GM12875 (cell line): ENCODE results near the gene BHLHE23.

ENCODE experiments used
- H3K4me3 ChIP-seq: one replicate; pipeline ENCODE4 v1.5.1; 2011; ENCODE audit warnings: low read depth, low read length, control low read depth
- TF ChIP-seq, protein P1 (sequence below): IDR thresholded peaks from 2 replicates; pipeline ENCODE4 v1.5.1; 2011; ENCODE audit warnings: low read depth, mild to moderate bottlenecking, control low read depth, inconsistent platforms, low read length, moderate library complexity, borderline replicate concordance; ENCODE audit not compliant: insufficient read depth

BHLHE23 gene

GRCh38 chr20:62976886-62977285 is 29.9 kb downstream of the BHLHE23 start:
- TF ChIP-seq, protein P1, sequence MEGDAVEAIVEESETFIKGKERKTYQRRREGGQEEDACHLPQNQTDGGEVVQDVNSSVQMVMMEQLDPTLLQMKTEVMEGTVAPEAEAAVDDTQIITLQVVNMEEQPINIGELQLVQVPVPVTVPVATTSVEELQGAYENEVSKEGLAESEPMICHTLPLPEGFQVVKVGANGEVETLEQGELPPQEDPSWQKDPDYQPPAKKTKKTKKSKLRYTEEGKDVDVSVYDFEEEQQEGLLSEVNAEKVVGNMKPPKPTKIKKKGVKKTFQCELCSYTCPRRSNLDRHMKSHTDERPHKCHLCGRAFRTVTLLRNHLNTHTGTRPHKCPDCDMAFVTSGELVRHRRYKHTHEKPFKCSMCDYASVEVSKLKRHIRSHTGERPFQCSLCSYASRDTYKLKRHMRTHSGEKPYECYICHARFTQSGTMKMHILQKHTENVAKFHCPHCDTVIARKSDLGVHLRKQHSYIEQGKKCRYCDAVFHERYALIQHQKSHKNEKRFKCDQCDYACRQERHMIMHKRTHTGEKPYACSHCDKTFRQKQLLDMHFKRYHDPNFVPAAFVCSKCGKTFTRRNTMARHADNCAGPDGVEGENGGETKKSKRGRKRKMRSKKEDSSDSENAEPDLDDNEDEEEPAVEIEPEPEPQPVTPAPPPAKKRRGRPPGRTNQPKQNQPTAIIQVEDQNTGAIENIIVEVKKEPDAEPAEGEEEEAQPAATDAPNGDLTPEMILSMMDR = no peak

GRCh38 chr20:62975812-62976508 is 30.8 kb downstream of the BHLHE23 start:
- TF ChIP-seq, protein P1 = no peak
- no peak overlapping the region for H3K4me3 ChIP-seq

More at GRCh38 chr20:62976886-62977285, 29.9 kb downstream of the BHLHE23 start:
- no peak overlapping the region for H3K4me3 ChIP-seq

- no peak overlapping the region for H3K4me3 ChIP-seq
- TF ChIP-seq, protein P1 = no peak
These were observed 31.5 kb downstream of the BHLHE23 start for GRCh38 chr20:62975251-62975760.

- TF ChIP-seq, protein P1 = no peak
- no peak overlapping the region for H3K4me3 ChIP-seq
These were observed 33.7 kb downstream of the BHLHE23 start for GRCh38 chr20:62972845-62973745.

GRCh38 chr20:62971950-62972844 is 34.6 kb downstream of the BHLHE23 start:
- TF ChIP-seq, protein P1 = peak; percentile 98
- no peak overlapping the region for H3K4me3 ChIP-seq

GRCh38 chr20:62971211-62971949 is 35.4 kb downstream of the BHLHE23 start:
- H3K4me3 ChIP-seq = no peak overlapping the region
- TF ChIP-seq, protein P1 = no peak
